Measurements from ENCODE around the gene THAP12. TPM values are rescaled to one million over a fixed set of nuclear protein-coding genes. Genes with fewer than 3 reads are reported as not detected.

Gene THAP12
- polyA plus RNA-seq, 12 donors, result 46.6 to 76.3 (median 65.8) TPM; not detected in 1

- DNase-seq, result no peak
Measured at GRCh38 chr11:76310832-76311595, 69.9 kb downstream of the THAP12 start.

GRCh38 chr11:76307978-76308747 lies 72.8 kb downstream of the THAP12 start:
- no peak for DNase-seq

GRCh38 chr11:76307396-76307795 lies 73.5 kb downstream of the THAP12 start:
- DNase-seq, result peak; percentile 61

GRCh38 chr11:76303399-76303798 lies 77.5 kb downstream of the THAP12 start:
- DNase-seq, result no peak

- DNase-seq, result no peak
Measured at GRCh38 chr11:76302996-76303395, 77.9 kb downstream of the THAP12 start.

Other genes starting within 250 kb of the THAP12 start
- gene WNT11, start 174.6 kb downstream of the THAP12 start, polyA plus RNA-seq (ENCODE audit: insufficient read length in 12 of 12), result 10 to 100 TPM in 7 of 12 donors, 1 to 10 TPM in 4, not detected in 1; 6.4 to 22.9 (median 14.8) TPM
- gene GVQW3, start 191 bp upstream of the THAP12 start, polyA plus RNA-seq (ENCODE audit: insufficient read length in 12 of 12), result 1 to 10 TPM in 10 of 12 donors, not detected in 2; 2.8 to 8.1 (median 5.1) TPM
- 10 to 100 TPM in 11 of 12 donors, not detected in 1; 14.2 to 36.1 (median 16.0) TPM for gene EMSY, start 63.9 kb upstream of the THAP12 start, polyA plus RNA-seq (ENCODE audit: insufficient read length in 12 of 12)

All from muscle of arm (tissue), 12 donors.